RKO (cell line): Measurements from ENCODE around the gene SDK1.

Experiments
- DNase-seq: peaks from one replicate; pipeline ENCODE4 v3.0.0-alpha.2; 2016; ENCODE audit warnings: low spot score

The SDK1 gene

DNA sequence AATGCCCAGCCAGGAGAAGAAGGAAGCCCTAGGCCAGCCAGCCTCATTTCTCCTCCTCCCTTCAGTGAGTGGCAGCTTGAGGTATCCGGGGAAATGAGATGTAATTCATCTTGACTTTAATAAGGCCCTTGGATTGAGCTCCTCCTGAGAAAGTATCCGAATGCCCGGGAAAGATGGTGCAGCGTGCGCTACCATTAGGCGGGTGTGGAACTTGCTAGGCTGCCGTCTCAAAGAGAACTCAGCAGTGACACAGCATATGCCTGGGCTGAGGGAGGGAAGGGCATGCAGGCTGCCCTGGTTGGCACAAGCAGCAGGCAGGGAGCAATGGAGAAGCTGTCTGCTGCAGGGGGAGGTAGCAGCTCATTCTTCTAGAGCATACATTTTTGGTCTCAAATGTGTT lies 721.2 kb downstream of the SDK1 start:
- no peak for DNase-seq

DNA sequence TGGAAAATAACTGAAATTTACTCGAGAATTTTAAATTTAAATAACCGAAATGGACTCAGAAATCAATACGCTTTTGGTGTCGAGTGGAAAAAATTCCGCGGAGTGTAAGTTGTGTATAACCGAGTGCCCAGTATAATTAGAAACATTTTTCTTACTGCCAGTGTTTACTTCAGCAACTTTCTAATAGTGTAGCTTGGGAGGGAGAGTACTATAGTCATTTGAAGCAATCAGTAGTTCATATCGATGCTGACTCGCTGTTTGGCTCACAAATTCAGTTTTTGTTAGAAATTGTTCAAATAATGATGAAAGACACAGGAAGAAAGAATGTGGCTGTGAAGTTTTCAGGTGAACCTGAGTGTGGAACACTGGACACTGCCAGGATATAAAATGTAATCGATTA lies 722.5 kb downstream of the SDK1 start:
- DNase-seq: no peak

- no peak for DNase-seq
Measured at GRCh38 chr7:4024133-4024532, 723.1 kb downstream of the SDK1 start.

- no peak for DNase-seq
Measured at GRCh38 chr7:4024806-4025205, 723.8 kb downstream of the SDK1 start.

DNA sequence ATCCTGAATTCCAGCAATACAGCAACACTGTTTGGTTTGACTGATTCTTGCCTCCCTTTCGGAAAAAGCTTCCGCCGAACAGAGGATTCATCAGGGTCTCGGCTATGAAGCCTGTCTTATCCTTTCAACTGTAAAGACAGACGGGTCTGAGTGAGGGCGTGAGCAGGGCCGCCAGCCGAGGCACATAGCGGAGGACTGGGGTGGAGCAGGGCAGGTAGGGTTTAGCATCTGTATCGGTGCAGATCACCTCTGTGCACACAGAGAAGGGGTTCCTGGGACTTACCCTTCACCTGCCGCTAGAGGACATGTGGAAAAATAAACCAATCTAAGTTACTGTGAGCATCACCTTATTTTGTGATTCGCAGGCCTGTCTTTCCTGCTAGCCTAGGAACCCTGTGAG lies 724.2 kb downstream of the SDK1 start:
- DNase-seq: no peak

DNA sequence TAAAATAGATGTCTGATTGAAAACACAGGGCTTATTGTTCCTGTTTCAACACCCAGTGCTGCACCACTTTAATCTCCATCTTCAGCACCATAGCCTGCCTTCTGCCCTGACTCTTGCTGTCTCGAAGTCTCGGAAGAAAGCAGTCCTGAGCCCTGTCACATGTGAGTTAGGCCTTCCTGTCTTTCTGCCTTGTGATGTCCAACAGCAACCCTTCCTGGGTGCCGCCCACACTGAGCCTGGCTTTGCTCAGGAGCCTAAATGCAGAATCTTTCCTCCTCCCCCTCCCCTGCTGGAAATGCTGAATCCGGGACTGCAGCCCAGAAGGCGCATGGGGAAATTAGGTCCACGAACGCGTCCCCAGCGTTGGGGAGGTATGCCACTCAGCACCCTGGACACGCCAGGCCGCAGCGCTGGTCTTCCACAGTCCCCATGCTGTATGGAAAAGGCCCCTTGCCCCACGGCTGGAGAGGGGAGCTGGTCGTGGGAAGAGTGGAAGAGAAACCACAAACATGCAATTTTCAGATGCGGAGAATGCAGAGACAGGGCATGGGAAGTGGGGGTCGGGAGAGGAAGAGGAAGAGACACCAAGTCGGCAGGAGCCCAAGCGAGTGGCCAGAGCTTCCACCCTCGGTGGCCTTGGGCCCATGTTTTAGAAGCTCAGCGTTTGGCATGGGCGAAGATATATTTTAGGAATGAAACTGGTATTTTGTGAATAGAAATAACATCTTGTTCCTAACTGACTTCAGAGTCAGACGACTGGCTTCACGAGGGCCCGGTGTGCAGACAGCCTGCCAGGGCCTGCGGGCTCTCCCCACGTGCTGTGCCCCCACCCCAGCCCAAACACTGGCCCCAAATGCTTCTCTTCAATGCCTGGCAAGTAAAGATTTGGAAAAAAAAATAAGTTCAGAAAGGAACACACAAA lies 724.9 kb downstream of the SDK1 start:
- DNase-seq: no peak

DNA sequence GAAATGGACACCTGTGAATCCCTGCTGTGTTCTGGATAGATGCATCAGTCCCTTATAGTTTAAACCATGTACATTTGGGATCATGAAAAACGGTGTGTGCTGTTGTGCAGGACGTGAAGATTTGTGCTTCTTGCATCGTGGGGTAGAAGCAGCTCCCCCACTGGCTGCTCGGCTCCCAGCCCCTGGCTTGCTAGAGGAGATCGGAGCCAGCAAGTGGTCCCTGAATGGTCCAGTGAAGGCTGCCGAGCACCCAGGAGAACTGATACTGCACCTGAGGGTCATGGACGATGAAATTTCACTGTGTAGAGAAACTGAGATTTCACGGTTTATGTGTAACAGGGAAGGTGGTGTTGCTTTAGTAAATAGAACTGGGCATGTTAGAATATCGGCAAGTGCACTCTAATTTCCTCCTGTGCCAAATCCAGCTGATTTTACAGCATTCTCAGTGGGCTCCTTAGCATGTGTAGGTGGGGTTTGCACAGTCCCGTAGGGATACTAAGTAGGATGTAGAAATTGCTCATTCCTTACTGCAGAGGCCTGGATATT lies 726.0 kb downstream of the SDK1 start:
- DNase-seq: no peak

- no peak for DNase-seq
Measured at GRCh38 chr7:4028221-4028620, 727.2 kb downstream of the SDK1 start.

GRCh38 chr7:4029941-4030340 lies 728.9 kb downstream of the SDK1 start:
- no peak for DNase-seq

GRCh38 chr7:4030346-4030950 lies 729.4 kb downstream of the SDK1 start:
- no peak for DNase-seq

DNA sequence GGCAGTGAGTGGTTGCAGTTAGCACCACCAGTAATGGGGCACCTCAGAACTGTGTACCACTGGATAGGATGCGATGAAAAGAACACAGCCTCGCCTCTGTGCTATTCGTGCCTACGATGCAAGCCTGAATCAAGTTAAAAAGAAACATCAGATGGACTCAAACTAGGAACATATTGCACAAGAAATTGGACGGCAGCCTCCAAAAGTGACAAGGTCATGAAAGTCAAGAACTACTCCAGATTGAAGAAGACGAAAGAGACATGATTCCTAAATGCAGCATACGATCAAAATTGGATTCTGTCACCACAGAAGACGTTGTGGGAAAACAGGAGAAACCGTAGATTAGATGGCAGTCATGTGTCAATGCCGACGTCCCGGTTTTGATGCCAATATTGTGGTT lies 732.9 kb downstream of the SDK1 start:
- DNase-seq: no peak

- DNase-seq: no peak
Measured at GRCh38 chr7:4037308-4037707, 736.3 kb downstream of the SDK1 start.

DNA sequence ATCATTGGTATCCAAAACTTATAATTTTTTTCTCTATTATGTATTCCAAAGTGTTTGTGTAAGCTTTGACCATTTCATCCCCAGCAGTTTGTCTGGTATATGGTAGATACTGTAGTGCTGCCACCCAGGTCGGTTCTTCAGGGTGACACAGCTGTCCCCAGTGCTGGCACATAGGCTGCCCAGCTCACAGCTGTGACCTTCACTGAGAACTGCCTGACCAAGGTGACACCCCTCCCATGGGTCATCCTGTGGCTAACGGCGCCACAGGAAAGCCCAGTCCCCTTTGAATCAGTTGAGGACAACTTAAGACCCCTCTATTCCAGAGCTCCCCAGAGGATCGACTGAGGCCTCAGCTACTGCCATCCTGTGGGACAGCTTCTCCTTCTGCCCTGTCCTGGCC lies 736.8 kb downstream of the SDK1 start:
- DNase-seq: no peak

DNA sequence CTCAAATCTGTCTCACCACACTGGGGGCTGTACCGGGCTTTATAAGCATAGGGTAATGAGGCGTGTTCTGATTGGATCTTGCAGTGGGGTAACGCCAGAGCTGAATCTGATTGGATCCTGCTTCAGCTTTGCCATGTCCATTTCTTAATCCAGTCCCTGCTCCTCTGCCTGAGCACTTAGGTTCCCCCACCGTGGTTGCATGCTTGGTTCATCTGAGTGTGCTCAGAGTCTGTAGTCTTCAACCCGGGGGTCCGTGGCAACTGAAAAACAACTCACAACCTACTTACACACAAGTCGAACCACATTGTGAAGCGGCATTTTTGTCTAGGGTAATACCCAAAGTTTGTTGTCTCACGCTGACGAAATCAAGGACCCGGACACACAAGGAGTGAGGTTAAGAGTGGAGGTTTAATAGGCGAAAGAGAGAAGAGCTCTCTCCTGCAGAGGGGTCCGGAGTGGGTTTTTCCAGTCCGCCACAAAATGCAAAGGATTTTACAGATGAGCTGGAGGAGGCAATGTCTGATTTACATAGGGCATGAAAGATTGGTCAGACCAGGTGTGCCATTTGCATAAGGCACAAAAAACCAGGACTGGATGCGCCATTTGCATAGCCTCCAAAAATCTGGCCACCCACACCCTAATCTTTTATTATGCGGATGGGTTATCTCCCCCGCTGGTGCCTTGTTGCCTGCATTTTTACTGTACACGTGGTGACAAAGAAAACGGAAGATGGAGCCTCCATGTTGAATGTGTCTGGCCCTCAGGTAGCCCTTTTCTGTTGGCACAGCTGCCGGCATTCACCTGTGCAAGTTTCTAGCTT lies 739.3 kb downstream of the SDK1 start:
- DNase-seq: no peak

DNA sequence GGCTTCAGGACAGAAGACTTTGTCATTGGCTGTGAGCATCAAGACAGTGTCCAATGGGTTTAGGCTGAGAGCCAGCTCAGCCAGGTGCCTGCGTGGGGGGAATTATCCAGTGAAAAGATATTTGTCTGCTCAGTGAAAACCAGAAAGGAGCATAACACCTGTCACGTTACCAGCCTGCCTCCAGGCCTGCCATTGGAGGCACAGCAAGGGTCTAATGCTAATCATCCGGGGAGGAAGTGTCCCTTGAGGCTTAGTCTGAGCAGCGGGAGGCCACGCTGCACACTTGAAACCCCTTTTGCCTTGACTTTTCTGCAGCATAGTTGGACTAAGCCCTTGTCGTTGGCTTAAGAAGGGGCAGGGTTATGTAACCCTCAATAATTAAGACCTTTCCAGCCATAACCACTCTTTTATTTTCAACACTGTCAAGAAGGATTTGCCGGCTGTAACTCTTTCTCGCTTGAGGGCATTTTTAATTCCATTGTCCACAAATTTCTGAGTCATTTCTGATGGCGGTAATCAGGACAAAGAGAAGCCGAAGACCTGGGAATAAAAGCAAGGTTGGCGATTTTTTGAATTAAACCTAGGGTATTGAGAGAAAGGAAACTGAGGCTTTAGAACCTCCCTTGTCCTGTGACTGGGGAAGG lies 741.5 kb downstream of the SDK1 start:
- no peak for DNase-seq

GRCh38 chr7:4043988-4044387 lies 742.9 kb downstream of the SDK1 start:
- DNase-seq: no peak

- no peak for DNase-seq
Measured at GRCh38 chr7:4045450-4045849, 744.4 kb downstream of the SDK1 start.

- no peak for DNase-seq
Measured at GRCh38 chr7:4045975-4046374, 744.9 kb downstream of the SDK1 start.

GRCh38 chr7:4048336-4048735 lies 747.3 kb downstream of the SDK1 start:
- DNase-seq: no peak

GRCh38 chr7:4049202-4049601 lies 748.1 kb downstream of the SDK1 start:
- no peak for DNase-seq

DNA sequence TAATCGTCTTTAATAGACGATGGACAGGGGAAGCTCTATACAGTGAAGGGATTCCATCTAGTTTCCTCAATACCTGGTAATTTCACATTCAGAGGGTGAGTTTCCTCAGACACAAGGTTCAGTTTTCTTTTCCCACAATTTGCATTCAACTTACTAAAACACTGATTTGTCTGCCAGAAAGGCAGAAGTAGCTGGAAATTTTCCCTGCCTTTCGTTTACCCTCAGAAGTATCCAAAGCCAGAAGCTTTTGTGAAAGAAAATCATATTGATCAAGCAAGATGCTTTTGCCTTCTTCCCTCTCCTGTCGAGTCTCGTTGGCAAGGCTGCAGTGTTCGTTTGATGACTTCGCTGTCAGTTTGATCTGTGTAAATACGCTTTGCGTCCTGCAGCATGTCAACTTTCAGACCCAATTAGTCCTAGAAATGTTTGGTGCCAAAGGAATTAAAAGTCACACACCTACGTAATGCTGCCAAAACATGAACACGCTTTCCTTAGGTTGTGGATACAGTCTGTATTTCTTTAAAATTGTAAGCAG lies 749.1 kb downstream of the SDK1 start:
- DNase-seq: no peak

GRCh38 chr7:4051696-4052095 lies 750.6 kb downstream of the SDK1 start:
- DNase-seq: no peak
